Measurements from ENCODE around the gene ANKS4B. TPM values are rescaled to one million over a fixed set of nuclear protein-coding genes. Genes with fewer than 3 reads are reported as not detected.
A peak's percentile ranks its signal among the peaks of the same experiment; 100 is the strongest.
"Not testable (repeated sequence)": the region's sequence is repeated elsewhere in the genome, so short reads cannot be mapped to it uniquely, and the experiment has no call there.

Gene ANKS4B
- polyA plus RNA-seq, 1 donor from 2014 or later: not detected

DNA sequence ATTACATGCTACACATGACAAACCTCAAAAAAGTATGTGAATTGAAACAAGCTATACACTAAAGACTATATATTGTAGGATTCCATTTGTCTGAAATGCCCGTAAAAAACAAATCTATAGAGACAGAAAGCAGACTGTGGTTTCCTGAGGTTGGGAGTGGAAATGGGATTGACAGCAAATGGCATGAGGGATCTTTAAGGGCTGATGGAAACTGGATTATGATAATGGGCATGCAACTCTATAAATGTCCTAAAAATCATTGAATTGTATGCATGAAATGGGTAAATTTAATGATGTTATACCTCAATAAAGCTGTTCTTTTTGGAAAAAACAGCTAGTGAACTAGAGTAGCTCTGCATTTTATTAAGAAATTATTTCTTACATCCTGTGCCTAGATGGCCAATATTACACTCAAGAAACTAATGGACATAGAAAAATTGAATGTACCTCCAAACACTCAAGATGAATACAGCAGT lies 416 bp upstream of the ANKS4B start:
- peaks cover 0 to 2% (median 1%) of the 10 kb centered on the region in 3 donors for H3K9me3 Mint-ChIP-seq
- H3K27ac Mint-ChIP-seq: no peak overlapping the region
- H3K4me3 Mint-ChIP-seq: no peak overlapping the region
- H3K27me3 Mint-ChIP-seq: peaks cover 19% of the 10 kb centered on the region
- no peaks in the 10 kb centered on the region for H3K4me1 Mint-ChIP-seq
- no peaks in the 10 kb centered on the region for H3K36me3 Mint-ChIP-seq

DNA sequence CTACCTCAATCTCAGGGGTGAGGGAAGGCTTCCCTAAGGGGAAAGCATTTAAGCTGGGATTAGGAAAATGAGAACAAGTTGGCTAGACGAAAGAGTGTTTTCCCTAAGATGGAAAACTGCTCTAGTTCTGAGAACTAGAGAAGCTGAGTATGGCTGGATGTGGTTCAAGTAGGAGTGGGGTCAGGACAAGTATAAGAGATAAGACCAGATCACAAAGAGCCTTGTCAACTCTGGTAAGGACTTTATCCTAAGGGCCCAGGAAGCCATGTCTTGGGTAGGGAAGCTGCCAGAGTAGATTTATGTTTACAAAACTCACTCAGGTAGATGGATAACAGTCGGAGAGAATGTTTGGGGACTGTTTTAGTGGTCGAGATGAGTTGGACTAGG lies 1.7 kb downstream of the ANKS4B start:
- peaks cover 0 to 2% (median 1%) of the 10 kb centered on the region in 3 donors for H3K9me3 Mint-ChIP-seq
- H3K4me1 Mint-ChIP-seq: no peaks in the 10 kb centered on the region
- no peak overlapping the region for H3K27ac Mint-ChIP-seq
- peaks cover 14% of the 10 kb centered on the region for H3K27me3 Mint-ChIP-seq
- no peaks in the 10 kb centered on the region for H3K36me3 Mint-ChIP-seq
- H3K4me3 Mint-ChIP-seq: no peak overlapping the region

DNA sequence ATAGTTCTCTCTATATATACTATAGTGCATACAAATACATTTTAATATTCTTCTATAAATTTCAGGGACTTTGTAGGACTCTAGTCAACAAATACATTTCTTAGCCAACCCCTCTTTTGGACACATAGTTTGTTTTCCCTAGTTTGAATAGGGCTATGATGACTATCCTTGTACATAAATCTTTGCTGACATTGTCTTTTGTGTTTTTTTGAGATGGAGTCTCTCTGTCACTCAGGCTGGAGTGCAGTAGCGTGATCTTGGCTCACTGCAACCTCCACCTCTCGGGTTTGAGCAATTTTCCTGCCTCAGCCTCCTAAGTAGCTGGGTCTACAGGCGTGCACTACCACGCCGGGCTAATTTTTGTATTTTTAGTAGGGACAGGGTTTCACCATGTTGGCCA lies 3.3 kb downstream of the ANKS4B start:
- H3K27ac Mint-ChIP-seq: no peak overlapping the region
- no peak overlapping the region for H3K4me3 Mint-ChIP-seq
- H3K4me1 Mint-ChIP-seq: no peaks in the 10 kb centered on the region
- peaks cover 7% of the 10 kb centered on the region for H3K27me3 Mint-ChIP-seq
- H3K9me3 Mint-ChIP-seq: peaks cover 0 to 2% (median 1%) of the 10 kb centered on the region in 3 donors
- no peaks in the 10 kb centered on the region for H3K36me3 Mint-ChIP-seq

DNA sequence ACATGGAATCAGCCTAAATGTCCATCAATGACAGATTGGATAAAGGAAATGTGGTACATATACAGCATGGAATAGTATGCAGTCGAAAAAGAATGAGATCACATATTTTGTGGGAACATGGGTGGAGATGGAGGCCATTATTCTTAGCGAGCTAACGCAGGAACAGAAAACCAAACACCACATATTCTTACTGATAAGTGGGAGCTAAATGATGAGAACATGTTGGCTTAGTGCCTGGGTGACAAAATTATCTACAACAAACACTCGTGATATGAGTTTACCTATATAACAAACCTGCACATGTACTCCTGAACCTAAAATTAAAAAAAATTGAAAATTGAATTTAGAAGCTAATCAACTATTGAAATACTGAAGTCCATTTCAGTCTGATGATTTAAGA lies 6.1 kb downstream of the ANKS4B start:
- H3K9me3 Mint-ChIP-seq: peaks cover 0 to 2% (median 1%) of the 10 kb centered on the region in 3 donors
- no peaks in the 10 kb centered on the region for H3K36me3 Mint-ChIP-seq
- no peaks in the 10 kb centered on the region for H3K4me1 Mint-ChIP-seq
- no peak overlapping the region for H3K27ac Mint-ChIP-seq
- H3K27me3 Mint-ChIP-seq: no peaks in the 10 kb centered on the region
- H3K4me3 Mint-ChIP-seq: no peak overlapping the region

DNA sequence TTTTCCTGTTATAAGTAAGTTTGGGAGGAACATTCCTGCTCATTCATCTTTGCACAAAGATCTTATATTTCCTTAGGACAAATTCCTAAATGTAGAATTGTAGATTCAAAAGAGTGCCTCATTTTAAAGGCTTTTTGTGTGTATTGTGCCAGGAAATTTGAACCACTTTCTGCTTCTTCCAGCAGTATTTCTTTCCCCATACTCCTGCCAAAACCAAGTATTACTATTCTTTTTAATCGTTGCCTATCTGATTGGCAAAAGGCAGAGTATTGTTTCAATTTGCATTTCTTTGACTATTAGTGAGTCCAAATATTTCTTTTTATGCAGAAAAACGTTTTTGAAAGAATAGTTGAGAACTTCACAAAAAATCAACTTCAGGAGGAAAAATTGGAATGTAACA lies 9.3 kb downstream of the ANKS4B start:
- H3K27me3 Mint-ChIP-seq: peaks cover 2% of the 10 kb centered on the region
- H3K27ac Mint-ChIP-seq: no peak overlapping the region
- no peaks in the 10 kb centered on the region for H3K36me3 Mint-ChIP-seq
- H3K4me3 Mint-ChIP-seq: no peak overlapping the region
- no peaks in the 10 kb centered on the region for H3K9me3 Mint-ChIP-seq
- no peaks in the 10 kb centered on the region for H3K4me1 Mint-ChIP-seq

DNA sequence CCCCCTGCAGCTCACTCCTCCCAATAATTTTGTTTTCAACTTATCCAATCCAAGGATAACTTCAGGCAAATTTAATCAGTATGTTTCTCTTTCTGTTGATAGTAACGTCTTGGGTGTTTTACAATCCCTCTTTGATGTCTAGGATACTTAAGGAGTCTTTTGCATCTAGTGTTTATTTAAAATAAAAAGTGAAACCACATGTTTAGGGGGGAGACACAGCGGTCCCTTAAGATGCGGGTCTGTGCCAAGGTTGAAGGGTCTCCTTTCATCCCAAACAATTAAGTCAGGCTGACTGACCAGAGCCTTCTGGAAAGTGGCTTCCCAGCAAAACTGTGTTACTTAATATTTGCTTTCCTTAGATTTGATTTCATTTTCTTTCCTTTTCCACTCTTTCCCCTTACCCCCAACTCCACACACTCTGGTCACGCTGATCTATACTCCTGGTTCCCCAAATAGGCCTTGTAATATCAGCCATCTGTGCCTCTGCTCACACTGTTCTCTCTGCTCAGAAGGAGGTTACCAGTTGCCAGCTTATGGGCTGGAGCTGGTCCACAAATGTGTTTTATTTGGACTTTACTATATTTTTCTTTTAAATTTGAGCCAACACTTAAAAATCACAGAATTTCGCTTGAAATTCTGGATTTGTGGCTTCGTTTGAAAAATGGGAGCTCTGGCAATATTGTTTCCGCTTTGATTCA lies 11.2 kb downstream of the ANKS4B start:
- H3K9me3 Mint-ChIP-seq: no peaks in the 10 kb centered on the region
- no peak overlapping the region for H3K4me3 Mint-ChIP-seq
- H3K27me3 Mint-ChIP-seq: peaks cover 2% of the 10 kb centered on the region
- H3K27ac Mint-ChIP-seq: no peak overlapping the region
- H3K36me3 Mint-ChIP-seq: no peaks in the 10 kb centered on the region
- no peaks in the 10 kb centered on the region for H3K4me1 Mint-ChIP-seq

DNA sequence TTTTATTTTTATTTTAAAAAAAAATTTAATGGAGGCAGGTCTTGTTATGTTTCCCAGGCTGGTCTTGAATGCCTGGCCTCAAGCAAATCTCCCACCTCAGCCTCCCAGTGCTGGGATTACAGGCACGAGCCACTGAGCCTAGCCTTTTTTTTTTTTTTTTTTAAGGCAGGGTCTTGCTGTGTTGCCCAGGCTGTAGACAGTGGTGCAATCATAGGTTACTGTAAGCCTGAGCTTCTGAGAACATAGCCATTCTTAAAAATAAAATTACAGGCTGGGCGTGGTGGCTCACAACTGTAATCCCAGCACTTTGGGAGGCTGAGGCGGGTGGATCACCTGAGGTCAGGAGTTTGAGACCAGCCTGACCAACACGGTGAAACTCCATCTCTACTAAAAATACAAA lies 14.7 kb downstream of the ANKS4B start:
- peaks cover 11% of the 10 kb centered on the region for H3K27me3 Mint-ChIP-seq
- H3K4me1 Mint-ChIP-seq, H3K9me3 Mint-ChIP-seq, H3K4me3 Mint-ChIP-seq, H3K36me3 Mint-ChIP-seq, H3K27ac Mint-ChIP-seq: not testable (repeated sequence)

DNA sequence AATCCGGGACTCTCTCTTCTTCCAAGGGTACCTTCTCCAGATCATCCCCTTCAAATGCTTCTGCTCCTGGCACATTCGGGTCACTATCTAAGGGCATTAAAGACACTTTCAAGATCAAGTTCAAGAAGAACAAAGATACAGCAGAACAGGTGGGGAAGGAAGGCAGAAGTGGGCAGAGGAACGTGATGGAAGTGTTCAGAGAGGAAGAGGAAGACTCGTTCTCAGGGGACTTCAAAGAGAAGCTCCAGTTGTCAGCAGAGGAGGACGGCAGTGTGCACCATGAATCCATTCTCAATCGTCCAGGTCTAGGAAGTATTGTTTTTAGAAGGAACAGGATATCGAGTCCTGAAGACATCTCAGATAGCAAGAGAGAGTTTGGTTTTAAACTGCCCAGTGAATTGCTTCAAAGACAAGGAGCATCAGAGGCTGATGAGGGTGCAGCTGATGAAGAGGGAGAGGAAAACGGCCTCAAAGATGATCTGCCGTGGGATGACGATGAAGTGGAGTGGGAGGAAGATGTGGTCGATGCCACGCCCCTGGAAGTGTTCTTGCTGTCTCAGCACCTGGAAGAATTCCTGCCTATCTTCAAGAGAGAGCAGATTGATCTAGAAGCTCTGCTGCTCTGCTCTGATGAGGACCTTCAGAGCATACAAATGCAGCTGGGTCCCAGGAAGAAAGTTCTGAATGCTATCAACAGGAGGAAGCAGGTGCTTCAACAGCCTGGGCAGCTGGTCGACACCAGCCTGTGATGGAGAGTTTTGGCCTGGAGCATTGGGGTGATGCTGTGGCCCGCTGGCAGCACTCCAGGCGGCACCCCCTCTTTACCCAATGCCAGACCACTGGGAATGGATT lies 16.8 kb downstream of the ANKS4B start:
- no peak overlapping the region for H3K4me3 Mint-ChIP-seq
- no peaks in the 10 kb centered on the region for H3K9me3 Mint-ChIP-seq
- H3K27ac Mint-ChIP-seq: no peak overlapping the region
- H3K27me3 Mint-ChIP-seq: peaks cover 10% of the 10 kb centered on the region
- peaks cover 6 to 10% (median 9%) of the 10 kb centered on the region in 3 donors for H3K4me1 Mint-ChIP-seq
- H3K36me3 Mint-ChIP-seq: no peaks in the 10 kb centered on the region

DNA sequence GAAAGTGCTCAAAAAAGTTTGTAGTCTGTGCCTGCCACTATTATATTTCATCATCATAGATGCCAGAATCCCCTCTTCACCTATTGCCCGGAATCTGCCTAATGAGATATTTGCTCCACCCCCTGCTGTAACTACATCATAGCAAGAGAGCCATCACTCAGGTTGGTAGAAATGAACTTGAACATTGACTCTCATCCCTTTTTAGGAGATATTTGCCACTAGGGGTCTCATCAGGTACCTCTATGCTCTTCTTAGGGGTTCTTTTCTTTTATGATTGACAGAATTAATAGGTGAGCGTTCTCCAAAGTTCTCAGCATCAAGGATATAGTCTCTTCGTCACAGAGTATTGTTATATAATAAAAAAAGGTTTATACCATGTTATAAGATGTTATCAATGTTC lies 20.0 kb downstream of the ANKS4B start:
- no peaks in the 10 kb centered on the region for H3K9me3 Mint-ChIP-seq
- no peak overlapping the region for H3K27ac Mint-ChIP-seq
- no peaks in the 10 kb centered on the region for H3K36me3 Mint-ChIP-seq
- H3K4me1 Mint-ChIP-seq: peaks cover 6 to 10% (median 9%) of the 10 kb centered on the region in 3 donors
- peaks cover 18% of the 10 kb centered on the region for H3K27me3 Mint-ChIP-seq
- no peak overlapping the region for H3K4me3 Mint-ChIP-seq

DNA sequence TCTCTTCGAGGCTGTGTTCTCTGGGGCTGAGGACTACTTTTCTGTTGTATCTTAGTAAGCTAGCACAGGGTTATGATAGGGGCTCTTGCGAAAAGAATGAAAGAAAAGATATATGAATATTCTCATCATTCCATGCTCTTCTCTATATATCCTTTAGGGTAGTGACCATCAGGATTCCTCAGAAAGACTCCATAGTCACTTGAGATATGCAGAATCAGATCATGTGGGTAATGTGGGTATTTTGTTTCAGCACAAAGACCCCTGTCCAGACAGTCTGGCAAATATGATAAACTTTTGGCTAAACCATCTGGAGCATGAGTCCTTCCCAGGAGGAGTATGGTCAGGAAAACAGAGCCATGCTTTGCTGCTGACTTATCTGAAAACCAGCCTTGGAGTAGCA lies 23.1 kb downstream of the ANKS4B start:
- no peaks in the 10 kb centered on the region for H3K9me3 Mint-ChIP-seq
- H3K4me3 Mint-ChIP-seq: no peak overlapping the region
- H3K36me3 Mint-ChIP-seq: no peaks in the 10 kb centered on the region
- peaks cover 1 to 3% (median 2%) of the 10 kb centered on the region in 3 donors for H3K4me1 Mint-ChIP-seq
- H3K27me3 Mint-ChIP-seq: peaks cover 10% of the 10 kb centered on the region
- no peak overlapping the region for H3K27ac Mint-ChIP-seq

DNA sequence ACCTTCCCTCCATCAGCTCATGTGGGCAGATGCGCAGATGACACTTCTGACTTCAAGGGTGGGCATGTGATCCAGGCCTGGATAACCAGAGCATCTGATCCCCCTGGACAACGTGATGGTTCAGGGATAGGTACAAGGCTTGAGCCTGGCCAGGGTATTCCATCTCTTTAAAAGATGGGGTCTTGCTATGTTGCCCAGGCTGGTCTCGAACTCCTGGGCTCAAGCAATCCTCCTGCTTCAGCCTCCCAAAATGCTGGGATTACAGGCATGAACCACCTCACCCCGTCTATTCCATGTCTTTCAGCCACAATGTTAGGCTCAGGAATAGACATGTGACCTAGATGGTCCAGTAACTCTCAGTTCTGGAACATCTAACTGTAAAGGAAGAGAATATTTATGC lies 23.8 kb downstream of the ANKS4B start:
- Mint-ChIP-seq H3K4me3 (no peak overlapping the region), H3K4me1 (peaks cover 1 to 3% (median 2%) of the 10 kb centered on the region in 3 donors), H3K27me3 (peaks cover 10% of the 10 kb centered on the region), H3K27ac (no peak overlapping the region), H3K9me3 (no peaks in the 10 kb centered on the region), H3K36me3 (no peaks in the 10 kb centered on the region)

DNA sequence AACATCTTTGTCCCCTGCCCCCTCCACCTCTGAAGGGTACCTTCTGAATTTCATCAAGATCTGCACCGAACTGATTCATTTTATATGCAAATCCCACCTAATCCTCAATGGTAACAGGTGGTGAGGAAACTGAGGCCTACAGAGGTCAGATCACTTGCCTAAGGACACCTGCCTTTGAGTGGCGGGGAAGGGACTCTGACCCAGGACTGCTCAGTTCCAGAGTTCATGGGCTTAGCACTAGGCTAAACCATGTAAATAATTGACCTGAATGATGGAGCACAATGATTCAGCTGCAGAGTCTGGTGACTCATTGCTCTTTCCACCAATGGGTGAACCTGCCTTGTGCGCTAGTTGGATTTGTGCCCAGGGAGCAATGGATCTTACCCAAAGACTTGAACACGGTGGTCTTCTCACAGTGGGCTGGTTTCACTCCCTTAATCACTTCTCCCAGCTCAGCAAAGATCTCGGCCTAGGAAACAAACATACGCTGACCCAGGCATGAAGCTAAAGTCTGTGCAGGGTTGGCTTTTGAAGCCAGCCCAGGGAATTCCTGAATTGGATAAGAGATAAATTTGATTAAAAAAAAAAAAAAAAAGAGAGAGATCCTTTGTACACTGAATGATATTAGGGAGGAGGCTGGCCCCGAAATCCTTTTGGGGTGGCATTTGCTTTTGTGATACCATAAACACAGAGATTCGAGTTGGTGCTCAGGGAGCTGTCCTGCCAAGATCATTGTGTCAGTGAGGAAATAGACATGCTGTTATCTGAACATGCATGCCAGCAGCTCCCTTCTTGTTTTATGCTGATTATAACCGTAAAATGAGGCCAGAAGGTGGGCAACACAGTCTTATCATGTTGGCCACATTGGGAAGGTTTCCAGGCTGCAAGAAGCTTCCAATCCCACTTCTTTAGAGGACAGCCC lies 27.6 kb downstream of the ANKS4B start:
- Mint-ChIP-seq H3K27ac (no peak overlapping the region), H3K9me3 (no peaks in the 10 kb centered on the region), H3K4me3 (no peak overlapping the region), H3K27me3 (peaks cover 14% of the 10 kb centered on the region), H3K36me3 (no peaks in the 10 kb centered on the region), H3K4me1 (peaks cover 15 to 31% (median 28%) of the 10 kb centered on the region in 3 donors)

DNA sequence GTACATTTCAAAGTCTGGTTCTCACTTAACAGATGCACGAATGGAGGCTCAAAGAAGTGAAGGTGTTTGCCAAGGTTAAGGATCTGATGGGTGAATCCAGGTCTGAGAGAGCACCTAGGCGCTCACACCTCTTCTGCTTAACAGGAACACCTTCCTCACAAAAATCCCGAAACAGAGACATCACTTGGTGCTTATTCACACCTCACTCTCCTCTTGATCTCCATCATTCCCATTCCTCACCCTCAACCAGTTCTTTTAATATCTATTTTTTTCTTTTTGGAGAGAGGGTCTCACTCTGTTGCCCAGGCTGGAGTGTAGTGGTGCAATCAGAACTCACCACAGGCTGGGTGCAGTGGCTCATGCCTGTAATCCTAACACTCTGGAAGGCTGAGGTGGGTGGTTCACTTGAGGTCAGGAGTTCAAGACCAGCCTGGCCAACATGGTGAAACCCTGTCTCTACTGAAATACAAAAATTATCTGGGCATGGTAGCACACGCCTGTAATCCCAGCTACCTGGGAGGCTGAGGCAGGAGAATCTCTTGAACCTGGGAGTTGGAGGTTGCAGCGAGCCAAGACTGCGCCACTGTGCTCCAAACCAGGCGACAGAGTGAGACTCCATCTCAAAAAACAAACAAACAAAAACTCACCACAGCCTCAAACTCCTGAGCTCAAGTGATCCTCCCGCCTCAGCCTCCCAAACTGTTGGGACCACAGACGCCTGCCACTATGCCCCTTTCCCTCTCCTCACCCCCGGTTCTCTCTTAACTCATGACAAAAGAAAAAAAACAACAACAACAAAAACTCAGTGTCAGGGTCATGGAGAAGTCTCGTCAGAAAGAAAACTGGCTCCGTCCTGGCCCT lies 29.5 kb downstream of the ANKS4B start:
- Mint-ChIP-seq H3K27me3 (peaks cover 10% of the 10 kb centered on the region), H3K4me3 (peak overlapping the region in 2 of 4 donors; percentile 61 to 89), H3K27ac (peak overlapping the region in 2 of 3 donors; percentile 5 to 8), H3K36me3 (no peaks in the 10 kb centered on the region), H3K4me1 (peaks cover 15 to 32% (median 28%) of the 10 kb centered on the region in 3 donors), H3K9me3 (no peaks in the 10 kb centered on the region)
